Neural crest cell (in vitro differentiated cells): ENCODE data around the gene PRPS1L1. TPM values are rescaled to one million over a fixed set of nuclear protein-coding genes. Genes with fewer than 3 reads are reported as not detected.

ENCODE experiments used
- DNase-seq: peaks from one replicate; pipeline ENCODE4 v3.0.0; 2021; ENCODE audit warnings: low read depth, mixed read lengths, low spot score
- H3K27ac Mint-ChIP-seq: one replicate; pipeline ENCODE4 v1.8.0; 2021; ENCODE audit warnings: mild to moderate bottlenecking, mixed read lengths; ENCODE audit not compliant: unreplicated experiment
- H3K27me3 Mint-ChIP-seq: 2 replicates; pipeline ENCODE4 v1.8.0; 2021; ENCODE audit warnings: low read depth, mild to moderate bottlenecking, mixed read lengths
- H3K36me3 Mint-ChIP-seq: 2 replicates; pipeline ENCODE4 v1.8.0; 2021; ENCODE audit warnings: low read depth, mild to moderate bottlenecking, mixed read lengths
- H3K4me1 Mint-ChIP-seq: 2 replicates; pipeline ENCODE4 v1.8.0; 2021; ENCODE audit warnings: mixed read lengths
- H3K4me3 Mint-ChIP-seq: one replicate; pipeline ENCODE4 v1.8.0; 2021; ENCODE audit warnings: mild to moderate bottlenecking, mixed read lengths
- H3K9me3 Mint-ChIP-seq: 2 replicates; pipeline ENCODE4 v1.8.0; 2021; ENCODE audit warnings: mixed read lengths
- CTCF ChIP-seq: fragments of 200-600 bp; sonication (generic); conservative IDR thresholded peaks from 2 replicates; pipeline ENCODE4 v1.5.0; 2021; ENCODE audit warnings: antibody characterized with exemption, mild to moderate bottlenecking
- total RNA-seq: library from RNA; stranded (reverse); gene quantifications from 2 replicates; pipeline ENCODE4 v1.2.1, GENCODE V29; 2021

The PRPS1L1 gene
- total RNA-seq, 1 donor from 2014 or later: not detected

GRCh38 chr7:18045171-18045570 lies 17.5 kb upstream of the PRPS1L1 start:
- Mint-ChIP-seq H3K36me3 (no peaks in the 10 kb centered on the region), H3K4me1 (peaks cover 4% of the 10 kb centered on the region), H3K4me3 (no peak overlapping the region), H3K27me3 (no peaks in the 10 kb centered on the region), H3K27ac (no peak overlapping the region), H3K9me3 (peaks cover 2% of the 10 kb centered on the region)
- DNase-seq: no peak
- TF ChIP-seq CTCF: no peak

GRCh38 chr7:18041191-18041590 lies 13.5 kb upstream of the PRPS1L1 start:
- no peak for DNase-seq
- Mint-ChIP-seq H3K4me1 (peaks cover 9% of the 10 kb centered on the region), H3K4me3 (no peak overlapping the region), H3K27ac (no peak overlapping the region), H3K27me3 (no peaks in the 10 kb centered on the region), H3K9me3 (peaks cover 2% of the 10 kb centered on the region), H3K36me3 (no peaks in the 10 kb centered on the region)
- no peak for TF ChIP-seq CTCF

GRCh38 chr7:18040196-18040595 lies 12.6 kb upstream of the PRPS1L1 start:
- peaks cover 2% of the 10 kb centered on the region for H3K9me3 Mint-ChIP-seq
- H3K27ac Mint-ChIP-seq: peak overlapping the region; percentile 52
- TF ChIP-seq CTCF: no peak
- H3K4me3 Mint-ChIP-seq: no peak overlapping the region
- no peaks in the 10 kb centered on the region for H3K36me3 Mint-ChIP-seq
- DNase-seq: no peak
- H3K27me3 Mint-ChIP-seq: no peaks in the 10 kb centered on the region
- H3K4me1 Mint-ChIP-seq: peaks cover 9% of the 10 kb centered on the region

- Mint-ChIP-seq H3K36me3 (no peaks in the 10 kb centered on the region), H3K9me3 (peaks cover 6% of the 10 kb centered on the region), H3K27me3 (no peaks in the 10 kb centered on the region), H3K27ac (no peak overlapping the region), H3K4me1 (peaks cover 9% of the 10 kb centered on the region), H3K4me3 (no peak overlapping the region)
- TF ChIP-seq CTCF: no peak
- no peak for DNase-seq
These were observed 10.7 kb upstream of the PRPS1L1 start for GRCh38 chr7:18038382-18038781.

GRCh38 chr7:18037609-18038008 lies 10.0 kb upstream of the PRPS1L1 start:
- H3K27ac Mint-ChIP-seq: no peak overlapping the region
- H3K27me3 Mint-ChIP-seq: no peaks in the 10 kb centered on the region
- DNase-seq: no peak
- H3K9me3 Mint-ChIP-seq: peaks cover 4% of the 10 kb centered on the region
- H3K36me3 Mint-ChIP-seq: no peaks in the 10 kb centered on the region
- TF ChIP-seq CTCF: no peak
- peaks cover 9% of the 10 kb centered on the region for H3K4me1 Mint-ChIP-seq
- H3K4me3 Mint-ChIP-seq: no peak overlapping the region

- no peak overlapping the region for H3K27ac Mint-ChIP-seq
- H3K9me3 Mint-ChIP-seq: peaks cover 4% of the 10 kb centered on the region
- no peak overlapping the region for H3K4me3 Mint-ChIP-seq
- no peak for DNase-seq
- no peaks in the 10 kb centered on the region for H3K27me3 Mint-ChIP-seq
- TF ChIP-seq CTCF: no peak
- peaks cover 9% of the 10 kb centered on the region for H3K4me1 Mint-ChIP-seq
- H3K36me3 Mint-ChIP-seq: no peaks in the 10 kb centered on the region
These were observed 9.1 kb upstream of the PRPS1L1 start for GRCh38 chr7:18036783-18037182.
